Measurements from ENCODE around the gene ISYNA1. TPM values are rescaled to one million over a fixed set of nuclear protein-coding genes. Genes with fewer than 3 reads are reported as not detected.

Gene ISYNA1
- total and polyA plus RNA-seq, 2 donors (not counting 3 experiments of a cell fraction or from before 2014, with no cell fraction given): 69.0 to 70.2 TPM

- H3K4me1 ChIP-seq (ENCODE audit: control insufficient read depth, extremely low read depth, insufficient read depth, low read length): peaks cover 6% of the 10 kb centered on the region
- FAIRE-seq (no peak), DNase-seq (ENCODE audit: low read depth, low spot score) (no peak)
- ChIA-PET POLR2A (interaction anchor here (0.7 kb wide), 1 partner anchor 51 kb away, joined by 3 read pairs; no protein-coding TSS in a partner anchor), CTCF (interaction anchor here (0.8 to 9.4 kb wide), 5 partner anchors 8 to 185 kb away, joined by 3 to 115 read pairs (median 4); partner anchors contain the start of gene GDF15)
- H3K9me1 ChIP-seq (replicated peaks; ENCODE audit: control insufficient read depth, extremely low read depth, insufficient read depth, low read length): no peaks in the 10 kb centered on the region
- dilution Hi-C loops (cut with MboI; ENCODE audit: extremely low pct_ligation_motif_present, low sequenced_read_pairs): no loop called here
- intact Hi-C loops (cut with micrococcal nuclease): no loop called here
- H3K79me2 ChIP-seq (ENCODE audit: control insufficient read depth, insufficient read depth, low read length): no peaks in the 10 kb centered on the region
- no TSS peak for BruUV-seq (replicated peaks)
- no peak overlapping the region for H3K4me3 ChIP-seq (replicated peaks in 1 of 3; ENCODE audit: insufficient read depth in 1 of 3, low read depth in 1 of 3, low read length in 3 of 3)
- no peak overlapping the region for H3K9ac ChIP-seq (replicated peaks; ENCODE audit: extremely low read depth, insufficient read depth, low read length)
- H3K9me3 ChIP-seq (replicated peaks; ENCODE audit: control insufficient read depth, insufficient read depth, low read length): no peaks in the 10 kb centered on the region
- H3K4me2 ChIP-seq (ENCODE audit: insufficient read depth, low read length): no peak overlapping the region
- H3K27me3 ChIP-seq (ENCODE audit: control insufficient read depth in 2 of 2, insufficient read depth in 2 of 2, low read length in 2 of 2): no peaks in the 10 kb centered on the region
- H3K36me3 ChIP-seq (ENCODE audit: control insufficient read depth in 2 of 2, extremely low read depth in 1 of 2, insufficient read depth in 2 of 2, low read length in 2 of 2): peaks cover 0 to 7% of the 10 kb centered on the region in 2 experiments
- no peak overlapping the region for H3K27ac ChIP-seq (ENCODE audit: insufficient read depth, low read depth, low read length)
- TF ChIP-seq MAX (IDR thresholded peaks at IDR 0.05; ENCODE audit: insufficient read depth, insufficient read length) (no peak), POLR2A (IDR thresholded peaks at IDR 0.05; ENCODE audit: low read depth, low read length) (no peak), POLR2AphosphoS5 (IDR thresholded peaks at IDR 0.05; ENCODE audit: insufficient read depth, low read depth, low read length) (no peak), EZH2 (IDR thresholded peaks at IDR 0.05; ENCODE audit: borderline replicate concordance, low read depth, low read length, severe bottlenecking) (no peak), MYC (IDR thresholded peaks at IDR 0.05; ENCODE audit: low read depth, low read length) (no peak), JUN (IDR thresholded peaks at IDR 0.05; ENCODE audit: borderline replicate concordance, insufficient read depth, insufficient read length, low read depth) (no peak), FOS (IDR thresholded peaks at IDR 0.05; ENCODE audit: borderline replicate concordance, insufficient read depth, low read length) (no peak), CTCF (IDR thresholded peaks at IDR 0.05; ENCODE audit: extremely low read depth in 1 of 2, insufficient read depth in 1 of 2, low read depth in 1 of 2, low read length in 2 of 2) (no peak), GATA2 (IDR thresholded peaks at IDR 0.05; ENCODE audit: insufficient read depth, insufficient read length, low read depth, low read length) (no peak)
- H2AFZ ChIP-seq (ENCODE audit: low read depth, low read length): peak overlapping the region; percentile 3
- no peaks in the 10 kb centered on the region for H4K20me1 ChIP-seq (replicated peaks; ENCODE audit: control insufficient read depth, extremely low read depth, insufficient read depth, low read length)
These were observed 44.1 kb downstream of the ISYNA1 start for GRCh38 chr19:18393836-18394235.
